Hepatocyte (in vitro differentiated cells): ENCODE results near the gene ADGRV1.

ENCODE experiments used
- CTCF ChIP-seq: fragments of 200-600 bp; sonication (generic); IDR thresholded peaks from 2 replicates; pipeline ENCODE4 v1.5.1; 2016; ENCODE audit warnings: antibody characterized with exemption, mild to moderate bottlenecking; ENCODE audit not compliant: poor library complexity
- EZH2 ChIP-seq: fragments of 200-600 bp; sonication (generic); IDR thresholded peaks from 2 replicates; pipeline ENCODE4 v1.6.1; 2016; ENCODE audit warnings: antibody characterized with exemption, mild to moderate bottlenecking, borderline replicate concordance
- EZH2phosphoT487 ChIP-seq: fragments of 200-600 bp; sonication (generic); IDR thresholded peaks from one replicate; pipeline ENCODE4 v1.6.1; 2018; ENCODE audit warnings: antibody characterized with exemption, mild to moderate bottlenecking, low read depth, moderate library complexity; ENCODE audit not compliant: unreplicated experiment, severe bottlenecking

- TF ChIP-seq CTCF: no peak
- TF ChIP-seq EZH2phosphoT487: no peak
- TF ChIP-seq EZH2: no peak
Measured at GRCh38 chr5:91110686-91111085, 552.1 kb downstream of the ADGRV1 start.
